ENCODE results near the gene SIRT2. TPM values are rescaled to one million over a fixed set of nuclear protein-coding genes. Genes with fewer than 3 reads are reported as not detected.
"Not testable (repeated sequence)": the region's sequence is repeated elsewhere in the genome, so short reads cannot be mapped to it uniquely, and the experiment has no call there.

SIRT2 gene
- total RNA-seq, 1 experiment from 2014 or later = 37.4 TPM

DNA sequence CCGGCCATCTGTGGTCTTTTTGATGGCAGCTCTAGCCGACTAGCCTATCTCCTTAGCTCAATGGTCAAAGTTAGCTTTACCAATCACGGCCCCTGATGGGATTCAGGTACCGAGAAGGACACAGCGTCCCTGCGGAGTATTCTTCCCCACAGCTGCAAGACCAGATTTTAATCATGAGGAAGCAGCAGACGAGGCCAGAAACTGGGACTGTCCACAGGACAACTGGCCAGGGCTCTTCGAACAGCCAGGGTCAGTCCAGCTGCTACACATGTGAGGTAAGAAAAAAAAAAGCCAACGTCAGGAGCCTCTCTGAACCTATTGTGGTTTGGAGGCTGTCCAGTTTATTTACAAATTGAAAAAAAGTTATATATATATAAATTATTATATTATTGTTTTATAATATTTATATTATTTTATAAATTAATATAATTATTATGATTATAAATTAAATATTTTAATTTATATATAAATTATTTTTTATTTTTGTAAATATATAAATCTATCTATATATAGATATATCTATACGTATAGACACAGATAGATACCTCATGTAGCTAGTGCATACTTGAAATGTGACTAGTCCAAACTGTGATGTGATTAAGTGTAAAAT is 32.1 kb downstream of the SIRT2 start:
- no peaks in the 10 kb centered on the region for H3K9me3 Mint-ChIP-seq (ENCODE audit: unreplicated experiment)
- no TSS peak for BruUV-seq (replicated peaks)
- no peak overlapping the region for H3K4me3 Mint-ChIP-seq (ENCODE audit: unreplicated experiment)
- intact Hi-C loops (cut with micrococcal nuclease) = no loop called here
- TF ChIP-seq, protein P1, sequence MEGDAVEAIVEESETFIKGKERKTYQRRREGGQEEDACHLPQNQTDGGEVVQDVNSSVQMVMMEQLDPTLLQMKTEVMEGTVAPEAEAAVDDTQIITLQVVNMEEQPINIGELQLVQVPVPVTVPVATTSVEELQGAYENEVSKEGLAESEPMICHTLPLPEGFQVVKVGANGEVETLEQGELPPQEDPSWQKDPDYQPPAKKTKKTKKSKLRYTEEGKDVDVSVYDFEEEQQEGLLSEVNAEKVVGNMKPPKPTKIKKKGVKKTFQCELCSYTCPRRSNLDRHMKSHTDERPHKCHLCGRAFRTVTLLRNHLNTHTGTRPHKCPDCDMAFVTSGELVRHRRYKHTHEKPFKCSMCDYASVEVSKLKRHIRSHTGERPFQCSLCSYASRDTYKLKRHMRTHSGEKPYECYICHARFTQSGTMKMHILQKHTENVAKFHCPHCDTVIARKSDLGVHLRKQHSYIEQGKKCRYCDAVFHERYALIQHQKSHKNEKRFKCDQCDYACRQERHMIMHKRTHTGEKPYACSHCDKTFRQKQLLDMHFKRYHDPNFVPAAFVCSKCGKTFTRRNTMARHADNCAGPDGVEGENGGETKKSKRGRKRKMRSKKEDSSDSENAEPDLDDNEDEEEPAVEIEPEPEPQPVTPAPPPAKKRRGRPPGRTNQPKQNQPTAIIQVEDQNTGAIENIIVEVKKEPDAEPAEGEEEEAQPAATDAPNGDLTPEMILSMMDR (IDR thresholded peaks at IDR 0.05; ENCODE audit: unreplicated experiment) = no peak
- DNase-seq (ENCODE audit: unreplicated experiment) = no peak
- CTCF ChIA-PET = interaction anchor here (0.6 kb wide), 1 partner anchor 18 kb away, joined by 3 read pairs; no protein-coding TSS in a partner anchor
- H3K27ac Mint-ChIP-seq (ENCODE audit: low read depth, unreplicated experiment) = no peak overlapping the region
- H3K4me1 Mint-ChIP-seq (ENCODE audit: insufficient read depth, unreplicated experiment) = peaks cover 10% of the 10 kb centered on the region
- H3K27me3 Mint-ChIP-seq (ENCODE audit: insufficient read depth, unreplicated experiment) = no peaks in the 10 kb centered on the region
- POLR2A ChIA-PET = interaction anchor here (0.6 to 1.6 kb wide), 4 partner anchors 9 to 1643 kb away, joined by 3 to 5 read pairs (median 4); partner anchors contain the start of gene NFKBIB
- no peaks in the 10 kb centered on the region for H3K36me3 Mint-ChIP-seq (ENCODE audit: insufficient read depth, unreplicated experiment)

DNA sequence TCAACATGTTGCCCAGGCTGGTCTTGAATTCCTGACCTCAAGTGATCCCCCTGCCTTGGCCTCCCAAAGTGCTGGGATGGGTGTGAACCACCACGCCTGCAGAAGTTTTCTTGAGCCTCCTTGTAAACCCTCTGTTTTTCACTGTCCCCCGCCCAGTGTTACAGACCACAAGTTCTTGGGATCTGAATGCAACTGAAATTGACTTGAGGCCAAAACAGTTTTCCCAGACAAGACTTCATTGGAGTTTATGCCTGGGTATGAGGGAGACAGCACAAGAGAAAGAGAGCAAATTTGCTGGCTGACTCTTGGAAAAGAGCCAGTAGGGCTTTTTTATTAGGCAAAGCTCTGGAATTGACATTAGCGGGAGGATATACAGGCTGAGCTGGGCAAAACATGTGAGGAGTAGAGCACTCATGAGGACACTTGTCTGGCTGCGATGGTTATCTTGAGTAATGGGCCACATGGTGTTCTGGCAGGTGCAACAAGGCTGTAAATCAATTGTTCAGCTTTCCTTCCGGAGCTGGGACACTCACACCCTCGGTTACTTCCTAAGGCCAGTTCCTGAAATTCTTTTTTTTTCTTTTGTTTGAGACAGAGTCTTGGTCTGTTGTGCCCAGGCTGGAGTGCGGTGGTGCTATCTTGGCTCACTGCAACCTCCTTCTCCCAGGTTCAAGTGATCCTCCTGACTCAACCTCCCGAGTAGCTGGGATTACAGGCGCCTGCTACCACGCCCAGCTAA is 36.9 kb downstream of the SIRT2 start:
- POLR2A ChIA-PET = interaction anchor here (0.6 to 2.9 kb wide), 7 partner anchors 10 to 932 kb away, joined by 3 to 18 read pairs (median 5); partner anchors contain the start of genes MRPS12, NFKBIB, SARS2 and SIRT2

DNA sequence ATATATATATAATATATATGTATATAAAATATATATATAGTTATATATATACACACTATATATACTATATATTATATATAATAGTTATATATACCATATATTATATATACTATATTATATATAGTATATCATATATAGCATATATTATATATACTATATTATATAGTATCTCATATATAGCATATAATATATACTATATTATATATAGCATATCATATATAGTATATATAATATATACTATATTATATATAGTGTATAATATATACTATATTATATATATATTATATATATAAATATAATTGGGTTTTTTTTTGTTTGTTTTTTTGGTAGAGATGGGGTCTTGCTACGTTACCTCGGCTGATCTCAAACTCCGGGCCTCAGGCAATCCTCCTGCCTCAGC is 38.0 kb downstream of the SIRT2 start:
- no peaks in the 10 kb centered on the region for H3K27me3 Mint-ChIP-seq (ENCODE audit: insufficient read depth, unreplicated experiment)
- no peak overlapping the region for H3K27ac Mint-ChIP-seq (ENCODE audit: low read depth, unreplicated experiment)
- BruUV-seq (replicated peaks) = no TSS peak
- ChIA-PET CTCF (no interaction called here), POLR2A (interaction anchor here (1.7 to 2.9 kb wide), 2 partner anchors 9 to 39 kb away, joined by 6 to 18 read pairs; partner anchors contain the start of genes NFKBIB and SIRT2)
- no peak for DNase-seq (ENCODE audit: unreplicated experiment)
- intact Hi-C loops (cut with micrococcal nuclease) = no loop called here
- no peaks in the 10 kb centered on the region for H3K36me3 Mint-ChIP-seq (ENCODE audit: insufficient read depth, unreplicated experiment)
- no peaks in the 10 kb centered on the region for H3K9me3 Mint-ChIP-seq (ENCODE audit: unreplicated experiment)
- H3K4me3 Mint-ChIP-seq (ENCODE audit: unreplicated experiment) = no peak overlapping the region
- TF ChIP-seq, protein P1 (IDR thresholded peaks at IDR 0.05; ENCODE audit: unreplicated experiment) = no peak
- H3K4me1 Mint-ChIP-seq (ENCODE audit: insufficient read depth, unreplicated experiment) = peaks cover 6% of the 10 kb centered on the region

More for the DNA sequence above, 36.9 kb downstream of the SIRT2 start:
- no peaks in the 10 kb centered on the region for H3K36me3 Mint-ChIP-seq (ENCODE audit: insufficient read depth, unreplicated experiment)
- H3K4me3 Mint-ChIP-seq (ENCODE audit: unreplicated experiment) = no peak overlapping the region
- intact Hi-C loops (cut with micrococcal nuclease) = no loop called here
- no TSS peak for BruUV-seq (replicated peaks)
- H3K9me3 Mint-ChIP-seq (ENCODE audit: unreplicated experiment) = no peaks in the 10 kb centered on the region
- TF ChIP-seq, protein P1 (IDR thresholded peaks at IDR 0.05; ENCODE audit: unreplicated experiment) = no peak
- CTCF ChIA-PET = interaction anchor here (1.3 to 2.3 kb wide), 3 partner anchors 20 to 459 kb away, joined by 4 to 17 read pairs (median 5); no protein-coding TSS in a partner anchor
- peaks cover 6% of the 10 kb centered on the region for H3K4me1 Mint-ChIP-seq (ENCODE audit: insufficient read depth, unreplicated experiment)
- no peaks in the 10 kb centered on the region for H3K27me3 Mint-ChIP-seq (ENCODE audit: insufficient read depth, unreplicated experiment)
- H3K27ac Mint-ChIP-seq (ENCODE audit: low read depth, unreplicated experiment) = no peak overlapping the region
- DNase-seq (ENCODE audit: unreplicated experiment) = no peak

DNA sequence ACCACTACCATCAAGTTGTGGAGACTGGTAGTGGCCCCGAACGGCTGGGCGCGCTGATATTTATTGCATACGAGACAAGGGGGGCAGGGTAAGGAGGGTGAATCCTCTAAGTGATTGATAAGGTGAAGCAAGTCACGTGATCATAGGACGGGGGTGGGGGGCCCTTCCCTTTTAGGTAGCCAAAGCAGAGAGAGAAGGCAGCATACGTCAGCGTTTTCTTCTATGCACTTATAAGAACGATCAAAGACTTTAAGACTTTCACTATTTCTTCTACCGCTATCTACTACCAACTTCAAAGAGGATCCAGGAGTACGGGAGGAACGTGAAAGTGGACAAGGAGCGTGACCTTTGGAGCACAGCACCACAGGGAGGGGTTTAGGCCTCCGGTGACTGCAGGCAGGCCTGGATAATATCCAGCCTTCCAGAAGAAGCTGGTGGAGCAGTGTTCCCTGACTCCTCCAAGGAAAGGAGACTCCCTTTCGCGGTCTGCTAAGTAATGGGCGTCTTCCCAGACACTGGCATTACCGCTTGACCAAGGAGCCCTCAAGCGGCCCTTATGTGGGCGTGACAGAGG is 39.7 kb downstream of the SIRT2 start:
- POLR2A ChIA-PET = interaction anchor here (0.6 kb wide), 1 partner anchor 68 kb away, joined by 3 read pairs; no protein-coding TSS in a partner anchor
- DNase-seq (ENCODE audit: unreplicated experiment); H3K4me1 Mint-ChIP-seq (ENCODE audit: insufficient read depth, unreplicated experiment); H3K27ac Mint-ChIP-seq (ENCODE audit: low read depth, unreplicated experiment); intact Hi-C loops (cut with micrococcal nuclease); H3K9me3 Mint-ChIP-seq (ENCODE audit: unreplicated experiment); BruUV-seq (replicated peaks); H3K27me3 Mint-ChIP-seq (ENCODE audit: insufficient read depth, unreplicated experiment); H3K36me3 Mint-ChIP-seq (ENCODE audit: insufficient read depth, unreplicated experiment); CTCF ChIA-PET; H3K4me3 Mint-ChIP-seq (ENCODE audit: unreplicated experiment): not testable (repeated sequence)
